OCI-LY7 (cell line): ENCODE results near the gene ABRAXAS1. TPM values are rescaled to one million over a fixed set of nuclear protein-coding genes. Genes with fewer than 3 reads are reported as not detected.
A peak's percentile ranks its signal among the peaks of the same experiment; 100 is the strongest.

Experiments used
- BruUV-seq: library from RNA; stranded (reverse); fragments of 400-500 nt; replicated peaks from 2 replicates; lab custom pipeline; 2021; lab: Mats Ljungman, UMichigan
- CTCF ChIA-PET: fragments of 300-600 bp; sonication (Branson Sonifier 250); formaldehyde crosslinking; loops from one replicate; lab custom pipeline; 2022; ENCODE audit warnings: antibody characterized with exemption; ENCODE audit not compliant: unreplicated experiment; lab: Charles Lee
- POLR2A ChIA-PET: fragments of 300-600 bp; sonication (Branson Sonifier 250); formaldehyde crosslinking; loops from one replicate; lab custom pipeline; 2022; ENCODE audit warnings: antibody characterized with exemption; lab: Charles Lee
- DNase-seq: peaks from one replicate; pipeline ENCODE4 v3.0.0-alpha.2; 2015; ENCODE audit warnings: low spot score
- H2AFZ ChIP-seq: fragments of 200-600 bp; sonication (generic), shearing (Covaris generic); 2 replicates; pipeline ENCODE4 v1.6.1; 2014; ENCODE audit warnings: mild to moderate bottlenecking, antibody characterized with exemption, low read length, moderate library complexity
- H3K27ac ChIP-seq: fragments of 200-600 bp; sonication (generic); 2 replicates; pipeline ENCODE4 v1.5.1; 2014; ENCODE audit warnings: mixed run types, low read depth, mild to moderate bottlenecking, moderate library complexity, low read length, inconsistent platforms; ENCODE audit not compliant: poor library complexity, severe bottlenecking
- H3K36me3 ChIP-seq: fragments of 200-600 bp; sonication (generic); 2 replicates; pipeline ENCODE4 v1.6.1; 2014; ENCODE audit warnings: mild to moderate bottlenecking, antibody characterized with exemption, low read length, moderate library complexity, mixed read lengths; ENCODE audit not compliant: insufficient read depth
- H3K4me1 ChIP-seq: fragments of 200-600 bp; sonication (generic); 2 replicates; pipeline ENCODE4 v1.5.1; 2014; ENCODE audit warnings: mild to moderate bottlenecking, low read length; ENCODE audit not compliant: insufficient read depth, poor library complexity, severe bottlenecking
- H3K4me2 ChIP-seq: fragments of 200-600 bp; sonication (generic); 2 replicates; pipeline ENCODE4 v1.6.1; 2014; ENCODE audit warnings: mild to moderate bottlenecking, low read length
- H3K4me3 ChIP-seq: fragments of 200-600 bp; sonication (generic); 2 replicates; pipeline ENCODE4 v1.5.1; 2014; ENCODE audit warnings: mild to moderate bottlenecking, low read depth, low read length; ENCODE audit not compliant: poor library complexity, severe bottlenecking
- H3K79me2 ChIP-seq: fragments of 200-600 bp; sonication (generic); 2 replicates; pipeline ENCODE4 v1.6.1; 2016; ENCODE audit warnings: low read depth, mild to moderate bottlenecking, low read length, moderate library complexity, mixed read lengths; ENCODE audit not compliant: insufficient read depth
- H3K9me2 ChIP-seq: fragments of 200-600 bp; sonication (generic); 2 replicates; pipeline ENCODE4 v1.6.1; 2016; ENCODE audit warnings: mild to moderate bottlenecking, low read length, mixed read lengths; ENCODE audit not compliant: insufficient read depth
- H3K9me3 ChIP-seq: fragments of 200-600 bp; sonication (generic); 2 replicates; pipeline ENCODE4 v1.6.1; 2014; ENCODE audit warnings: mild to moderate bottlenecking, mixed run types, low read length, mixed read lengths
- H4K20me1 ChIP-seq: fragments of 200-600 bp; sonication (generic); 2 replicates; pipeline ENCODE4 v1.6.1; 2014; ENCODE audit warnings: mild to moderate bottlenecking, antibody characterized with exemption, low read length, moderate library complexity, mixed read lengths; ENCODE audit not compliant: insufficient read depth
- CTCF ChIP-seq: fragments of 200-600 bp; sonication (generic); conservative IDR thresholded peaks from 2 replicates; pipeline ENCODE4 v1.5.1; 2014; ENCODE audit warnings: mild to moderate bottlenecking, antibody characterized with exemption, low read length, moderate library complexity, mixed read lengths
- EZH2phosphoT487 ChIP-seq: fragments of 200-600 bp; sonication (generic); IDR thresholded peaks from 2 replicates; pipeline ENCODE4 v1.6.1; 2018; ENCODE audit warnings: low read depth, borderline replicate concordance, mild to moderate bottlenecking, mixed run types, antibody characterized with exemption, low read length, moderate library complexity, mixed read lengths
- intact Hi-C: fragments of 100-400 bp; cut with micrococcal nuclease; formaldehyde crosslinking; loops from one replicate; pipeline ENCODE4 v1.10.0; 2022; ENCODE audit not compliant: unreplicated experiment
- total RNA-seq, 2 experiments: library from RNA; depleted of rRNA in 1 of 2; stranded (reverse); fragments of >200 nt in 1 of 2; shearing (Covaris generic) in 1 of 2; gene quantifications; 2 replicates each; pipeline ENCODE4 v1.2.3, GENCODE V29; 2014 to 2022

The ABRAXAS1 gene
- total RNA-seq, 2 experiments from 2014 or later, result 24.4 to 26.5 TPM

- TF ChIP-seq EZH2phosphoT487 (no peak), CTCF (no peak)
- H4K20me1 ChIP-seq, result no peaks in the 10 kb centered on the region
- CTCF ChIA-PET, result no interaction called here
- H3K9me2 ChIP-seq, result no peaks in the 10 kb centered on the region
- H3K4me2 ChIP-seq, result no peak overlapping the region
- no TSS peak for BruUV-seq
- no peaks in the 10 kb centered on the region for H3K9me3 ChIP-seq
- POLR2A ChIA-PET, result interaction anchor here (0.5 to 2.4 kb wide), 8 partner anchors 16 to 1946 kb away, joined by 3 to 15 read pairs (median 4); partner anchors contain the start of genes HELQ and MRPS18C
- DNase-seq, result no peak
- intact Hi-C loops, result loop anchor here (5.0 kb wide), 2 partner anchors 426 to 546 kb away; partner anchors contain the start of genes LIN54 and SEC31A
- peaks cover 58% of the 10 kb centered on the region for H3K4me1 ChIP-seq
- H2AFZ ChIP-seq, result no peak overlapping the region
- H3K27ac ChIP-seq, result peak overlapping the region; percentile 94
- H3K36me3 ChIP-seq, result peaks cover 88% of the 10 kb centered on the region
- H3K79me2 ChIP-seq, result peaks cover 56% of the 10 kb centered on the region
- H3K4me3 ChIP-seq, result no peak overlapping the region
These were observed 46.2 kb downstream of the ABRAXAS1 start for GRCh38 chr4:83438719-83439118.

- Histone ChIP-seq H4K20me1 (no peaks in the 10 kb centered on the region), H3K27ac (peak overlapping the region; percentile 94), H3K79me2 (peaks cover 73% of the 10 kb centered on the region), H3K36me3 (peaks cover 88% of the 10 kb centered on the region), H3K4me1 (peaks cover 64% of the 10 kb centered on the region), H2AFZ (no peak overlapping the region), H3K9me3 (no peaks in the 10 kb centered on the region), H3K4me2 (peak overlapping the region; percentile 79), H3K9me2 (no peaks in the 10 kb centered on the region), H3K4me3 (peak overlapping the region; percentile 82)
- no TSS peak for BruUV-seq
- intact Hi-C loops, result loop anchor here (2.0 to 5.0 kb wide), 3 partner anchors 18 to 544 kb away; partner anchors contain the start of genes HELQ, LIN54 and SEC31A
- TF ChIP-seq CTCF (no peak), EZH2phosphoT487 (no peak)
- ChIA-PET CTCF (no interaction called here), POLR2A (interaction anchor here (0.6 to 1.9 kb wide), 8 partner anchors 13 to 1073 kb away, joined by 3 to 9 read pairs (median 4); no protein-coding TSS in a partner anchor)
- DNase-seq, result peak; percentile 53
These were observed 48.2 kb downstream of the ABRAXAS1 start for GRCh38 chr4:83436680-83437079.

- Histone ChIP-seq H3K79me2 (peaks cover 94% of the 10 kb centered on the region), H3K4me2 (no peak overlapping the region), H3K27ac (no peak overlapping the region), H3K4me3 (no peak overlapping the region), H3K9me2 (no peaks in the 10 kb centered on the region), H3K9me3 (no peaks in the 10 kb centered on the region), H4K20me1 (no peaks in the 10 kb centered on the region; the same call in 1 of the 2 replicates), H3K4me1 (peaks cover 34% of the 10 kb centered on the region), H3K36me3 (peaks cover 96% of the 10 kb centered on the region), H2AFZ (no peak overlapping the region)
- BruUV-seq, result no TSS peak
- TF ChIP-seq EZH2phosphoT487 (no peak), CTCF (no peak)
- CTCF ChIA-PET, result no interaction called here
- DNase-seq, result no peak
- POLR2A ChIA-PET, result interaction anchor here (1.8 kb wide), 1 partner anchor 10 kb away, joined by 5 read pairs; no protein-coding TSS in a partner anchor
- intact Hi-C loops, result no loop called here
These were observed 53.7 kb downstream of the ABRAXAS1 start for GRCh38 chr4:83431200-83431599.
